Measurements from ENCODE around the gene ARRDC2.

DNA sequence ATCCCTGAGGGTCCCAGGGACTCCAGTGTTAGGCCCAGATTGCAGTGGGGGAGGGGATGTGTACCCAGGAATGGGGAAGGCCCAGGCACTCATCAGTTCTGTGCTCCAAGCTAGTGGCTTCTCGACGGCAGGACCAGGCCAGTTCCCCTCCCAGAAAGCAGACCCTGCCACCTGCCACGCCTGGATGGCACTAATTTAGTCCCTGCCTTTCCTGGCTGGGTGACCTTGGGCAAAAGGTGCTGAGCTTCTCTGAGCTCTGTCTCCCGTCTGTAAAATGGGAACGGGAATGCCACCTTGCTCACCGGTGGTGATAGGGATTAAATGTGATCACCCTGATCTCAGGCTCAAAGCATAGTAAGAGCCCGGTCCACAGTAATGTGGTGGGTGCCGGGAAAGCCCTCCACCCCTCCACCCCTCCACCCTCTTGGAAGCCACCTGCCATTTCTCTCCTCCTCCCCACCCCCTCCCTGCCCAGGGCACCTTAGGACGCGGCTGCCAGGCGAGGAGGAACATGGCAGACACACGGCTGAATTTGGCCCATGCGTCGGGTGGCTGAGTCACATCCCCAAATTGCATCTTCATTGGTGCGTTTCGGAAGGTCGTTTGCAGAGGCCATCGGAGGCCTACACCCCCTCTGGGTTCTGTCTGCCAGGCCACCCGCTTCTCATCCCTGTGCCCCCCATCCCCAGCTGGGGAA lies 38.7 kb upstream of the ARRDC2 start:
- TF ChIP-seq, protein P1, sequence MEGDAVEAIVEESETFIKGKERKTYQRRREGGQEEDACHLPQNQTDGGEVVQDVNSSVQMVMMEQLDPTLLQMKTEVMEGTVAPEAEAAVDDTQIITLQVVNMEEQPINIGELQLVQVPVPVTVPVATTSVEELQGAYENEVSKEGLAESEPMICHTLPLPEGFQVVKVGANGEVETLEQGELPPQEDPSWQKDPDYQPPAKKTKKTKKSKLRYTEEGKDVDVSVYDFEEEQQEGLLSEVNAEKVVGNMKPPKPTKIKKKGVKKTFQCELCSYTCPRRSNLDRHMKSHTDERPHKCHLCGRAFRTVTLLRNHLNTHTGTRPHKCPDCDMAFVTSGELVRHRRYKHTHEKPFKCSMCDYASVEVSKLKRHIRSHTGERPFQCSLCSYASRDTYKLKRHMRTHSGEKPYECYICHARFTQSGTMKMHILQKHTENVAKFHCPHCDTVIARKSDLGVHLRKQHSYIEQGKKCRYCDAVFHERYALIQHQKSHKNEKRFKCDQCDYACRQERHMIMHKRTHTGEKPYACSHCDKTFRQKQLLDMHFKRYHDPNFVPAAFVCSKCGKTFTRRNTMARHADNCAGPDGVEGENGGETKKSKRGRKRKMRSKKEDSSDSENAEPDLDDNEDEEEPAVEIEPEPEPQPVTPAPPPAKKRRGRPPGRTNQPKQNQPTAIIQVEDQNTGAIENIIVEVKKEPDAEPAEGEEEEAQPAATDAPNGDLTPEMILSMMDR (IDR thresholded peaks at IDR 0.05): no peak
- no peak for TF ChIP-seq EZH2phosphoT487 (IDR thresholded peaks at IDR 0.05)
